H9 (cell line): ENCODE results near the gene MIS18BP1. TPM values are rescaled to one million over a fixed set of nuclear protein-coding genes. Genes with fewer than 3 reads are reported as not detected.

ENCODE experiments used
- DNase-seq: peaks from one replicate; pipeline ENCODE4 v3.0.0-alpha.2; 2017
- H2AFZ ChIP-seq: one replicate; pipeline ENCODE4 v1.6.1; 2013; ENCODE audit warnings: mild to moderate bottlenecking, low read length, control low read depth, moderate library complexity
- H2AK5ac ChIP-seq: 2 replicates; pipeline ENCODE4 v1.6.1; 2013; ENCODE audit warnings: low read length, control low read depth, mixed read lengths; ENCODE audit not compliant: insufficient read length
- H2BK120ac ChIP-seq: one replicate; pipeline ENCODE4 v1.6.1; 2013; ENCODE audit warnings: low read depth, mild to moderate bottlenecking, low read length, control low read depth, inconsistent platforms; ENCODE audit not compliant: poor library complexity, severe bottlenecking
- H2BK12ac ChIP-seq: 2 replicates; pipeline ENCODE4 v1.6.1; 2013; ENCODE audit warnings: low read length, control low read depth, mixed read lengths, low read depth; ENCODE audit not compliant: insufficient read length
- H2BK15ac ChIP-seq: 2 replicates; pipeline ENCODE4 v1.6.1; 2013; ENCODE audit warnings: low read depth, low read length, control low read depth
- H2BK20ac ChIP-seq: one replicate; pipeline ENCODE4 v1.6.1; 2013; ENCODE audit warnings: low read depth, mild to moderate bottlenecking, low read length, control low read depth, inconsistent platforms; ENCODE audit not compliant: poor library complexity, severe bottlenecking
- H2BK5ac ChIP-seq: 2 replicates; pipeline ENCODE4 v1.6.1; 2013; ENCODE audit warnings: low read length, control low read depth, mixed read lengths; ENCODE audit not compliant: insufficient read length
- H3K14ac ChIP-seq: 2 replicates; pipeline ENCODE4 v1.6.1; 2013; ENCODE audit warnings: low read length, control low read depth; ENCODE audit not compliant: insufficient read depth
- H3K18ac ChIP-seq: 2 replicates; pipeline ENCODE4 v1.6.1; 2013; ENCODE audit warnings: low read depth, mild to moderate bottlenecking, mixed read lengths, low read length, control low read depth; ENCODE audit not compliant: insufficient read length
- H3K23ac ChIP-seq: 2 replicates; pipeline ENCODE4 v1.6.1; 2013; ENCODE audit warnings: low read length, control low read depth, mixed read lengths, low read depth; ENCODE audit not compliant: insufficient read length
- H3K23me2 ChIP-seq: 2 replicates; pipeline ENCODE4 v1.6.1; 2013; ENCODE audit warnings: low read depth, mild to moderate bottlenecking, mixed read lengths, low read length, control low read depth; ENCODE audit not compliant: insufficient read length, poor library complexity, severe bottlenecking
- H3K27ac ChIP-seq: 2 replicates; pipeline ENCODE4 v1.5.1; 2013; ENCODE audit warnings: low read length, control low read depth, mixed read lengths, low read depth; ENCODE audit not compliant: insufficient read length
- H3K27me3 ChIP-seq: 2 replicates; pipeline ENCODE4 v1.6.1; 2013; ENCODE audit warnings: low read length, control low read depth, inconsistent platforms; ENCODE audit not compliant: insufficient read depth
- H3K4ac ChIP-seq: 2 replicates; pipeline ENCODE4 v1.6.1; 2013; ENCODE audit warnings: low read depth, mild to moderate bottlenecking, control low read depth, inconsistent platforms, low read length, moderate library complexity
- H3K4me1 ChIP-seq: 2 replicates; pipeline ENCODE4 v1.6.1; 2013; ENCODE audit warnings: low read length, control low read depth, inconsistent platforms; ENCODE audit not compliant: insufficient read depth
- H3K4me2 ChIP-seq: 2 replicates; pipeline ENCODE4 v1.6.1; 2013; ENCODE audit warnings: low read length, control low read depth, mixed read lengths; ENCODE audit not compliant: insufficient read length, insufficient read depth
- H3K56ac ChIP-seq: 2 replicates; pipeline ENCODE4 v1.6.1; 2013; ENCODE audit warnings: low read depth, mild to moderate bottlenecking, mixed read lengths, low read length, control low read depth; ENCODE audit not compliant: insufficient read length
- H3K79me1 ChIP-seq: 2 replicates; pipeline ENCODE4 v1.6.1; 2013; ENCODE audit warnings: low read depth, mild to moderate bottlenecking, moderate library complexity, low read length, control low read depth, inconsistent platforms; ENCODE audit not compliant: insufficient read depth, poor library complexity, severe bottlenecking
- H3K79me2 ChIP-seq: 2 replicates; pipeline ENCODE4 v1.6.1; 2013; ENCODE audit warnings: low read length, control low read depth, inconsistent platforms; ENCODE audit not compliant: insufficient read depth
- H3K9ac ChIP-seq: 2 replicates; pipeline ENCODE4 v1.6.1; 2013; ENCODE audit warnings: low read length, control low read depth, mixed read lengths; ENCODE audit not compliant: insufficient read length; ENCODE audit errors: extremely low read depth
- H3K9me3 ChIP-seq: one replicate; pipeline ENCODE4 v1.6.1; 2013; ENCODE audit warnings: low read depth, low read length, inconsistent platforms; ENCODE audit not compliant: control insufficient read depth
- H3T11ph ChIP-seq: one replicate; pipeline ENCODE4 v1.6.1; 2013; ENCODE audit warnings: mild to moderate bottlenecking, low read length, control low read depth, inconsistent platforms
- H4K20me1 ChIP-seq: one replicate; pipeline ENCODE4 v1.6.1; 2013; ENCODE audit not compliant: control insufficient read depth, insufficient read length, insufficient read depth
- H4K5ac ChIP-seq: 2 replicates; pipeline ENCODE4 v1.6.1; 2013; ENCODE audit warnings: low read depth, mild to moderate bottlenecking, mixed read lengths, low read length, control low read depth; ENCODE audit not compliant: insufficient read length
- H4K8ac ChIP-seq: replicated peaks from 2 replicates; pipeline ENCODE4 v1.6.1; 2013; ENCODE audit warnings: low read length, control low read depth, mixed read lengths, low read depth; ENCODE audit not compliant: insufficient read length
- H4K91ac ChIP-seq: 2 replicates; pipeline ENCODE4 v1.6.1; 2013; ENCODE audit warnings: low read depth, mild to moderate bottlenecking, moderate library complexity, mixed read lengths, low read length, control low read depth; ENCODE audit not compliant: insufficient read length
- H3K27ac Mint-ChIP-seq, 3 experiments: 2 replicates in 2 of 3; 3 replicates in 1 of 3; pipeline ENCODE4 v1.8.0; 2020 to 2021; ENCODE audit warnings: mixed read lengths in 3 of 3, mild to moderate bottlenecking in 1 of 3, moderate library complexity in 1 of 3
- H3K27me3 Mint-ChIP-seq: 2 replicates; pipeline ENCODE4 v1.8.0; 2021; ENCODE audit warnings: low read depth, mild to moderate bottlenecking, moderate library complexity, mixed read lengths
- H3K36me3 Mint-ChIP-seq, 3 experiments: 2 replicates in 2 of 3; 3 replicates in 1 of 3; pipeline ENCODE4 v1.8.0; 2020 to 2021; ENCODE audit warnings: low read depth in 3 of 3, mixed read lengths in 3 of 3; ENCODE audit not compliant: insufficient read depth in 1 of 3
- H3K4me1 Mint-ChIP-seq, 2 experiments: 2 replicates each; pipeline ENCODE4 v1.8.0; 2020; ENCODE audit warnings: mixed read lengths in 2 of 2
- H3K4me3 Mint-ChIP-seq, 2 experiments: 2 replicates in 1 of 2; 3 replicates in 1 of 2; pipeline ENCODE4 v1.8.0; 2020 to 2021; ENCODE audit warnings: mild to moderate bottlenecking in 2 of 2, mixed read lengths in 2 of 2, moderate library complexity in 1 of 2
- H3K9me3 Mint-ChIP-seq, 2 experiments: 2 replicates in 1 of 2; 3 replicates in 1 of 2; pipeline ENCODE4 v1.8.0; 2020; ENCODE audit warnings: mild to moderate bottlenecking in 2 of 2, mixed read lengths in 2 of 2, moderate library complexity in 1 of 2
- CTCF ChIP-seq: fragments of 200-600 bp; sonication (generic); conservative IDR thresholded peaks from 3 replicates; pipeline ENCODE4 v1.8.0; 2021; ENCODE audit warnings: antibody characterized with exemption, mild to moderate bottlenecking
- WGBS: extraction: QIAGEN DNeasy Blood & Tissue Kit; methylation state at CpG from one replicate; pipeline ENCODE4 v1.1.7; 2013; ENCODE audit warnings: missing lambda C conversion rate, low lambda C conversion rate, mixed read lengths; ENCODE audit not compliant: insufficient read length; ENCODE audit errors: extremely low coverage; 5-methylcytosine and 5-hydroxymethylcytosine counted together
- total RNA-seq: library from RNA; stranded (reverse); gene quantifications from 2 replicates; pipeline ENCODE4 v1.2.1, GENCODE V29; 2021

Gene MIS18BP1
- total RNA-seq, 1 experiment from 2014 or later = 60.6 TPM

GRCh38 chr14:45194964-45195363, 58.0 kb downstream of the MIS18BP1 start:
- Histone ChIP-seq H2BK12ac (no peak overlapping the region), H4K91ac (no peak overlapping the region), H2BK5ac (no peak overlapping the region), H3K27me3 (no peaks in the 10 kb centered on the region), H3K27ac (no peak overlapping the region), H3K4ac (no peak overlapping the region), H3K18ac (no peak overlapping the region), H2AK5ac (no peak overlapping the region), H3K4me2 (no peak overlapping the region), H3K56ac (no peak overlapping the region), H3T11ph (no peak overlapping the region), H2BK15ac (no peak overlapping the region), H2BK120ac (no peak overlapping the region), H4K20me1 (no peaks in the 10 kb centered on the region), H3K9me3 (no peaks in the 10 kb centered on the region), H3K9ac (no peak overlapping the region), H3K23me2 (no peaks in the 10 kb centered on the region), H3K14ac (no peak overlapping the region), H4K5ac (no peak overlapping the region), H2BK20ac (no peak overlapping the region), H3K79me2 (no peaks in the 10 kb centered on the region), H3K23ac (no peak overlapping the region), H4K8ac (no peak overlapping the region), H2AFZ (no peak overlapping the region), H3K79me1 (no peaks in the 10 kb centered on the region), H3K4me1 (no peaks in the 10 kb centered on the region)
- DNase-seq = no peak
- no peaks in the 10 kb centered on the region for H3K4me1 Mint-ChIP-seq
- H3K27me3 Mint-ChIP-seq = no peaks in the 10 kb centered on the region
- WGBS = no CpG with 5 or more reads among the region's 4 CpGs
- no peak overlapping the region for H3K27ac Mint-ChIP-seq
- H3K36me3 Mint-ChIP-seq = peaks cover 0 to 7% (median 6%) of the 10 kb centered on the region in 3 experiments; a peak in 4 of 7 replicates
- H3K4me3 Mint-ChIP-seq = no peak overlapping the region
- TF ChIP-seq CTCF = no peak
- no peaks in the 10 kb centered on the region; a peak in 1 of 5 replicates for H3K9me3 Mint-ChIP-seq
